CD4-positive, alpha-beta T cell treated with Interleukin-17A for 4 hours (primary cell): ENCODE data around the gene TMPRSS13.
A peak's percentile ranks its signal among the peaks of the same experiment; 100 is the strongest.

Experiments
- DNase-seq: peaks from one replicate; pipeline ENCODE4 v3.0.0-alpha.2; 2020; ENCODE audit warnings: mixed read lengths

The TMPRSS13 gene

GRCh38 chr11:117884994-117885393, 44.2 kb downstream of the TMPRSS13 start:
- no peak for DNase-seq

- DNase-seq = no peak
Observed at GRCh38 chr11:117883063-117883462, 46.1 kb downstream of the TMPRSS13 start.

- no peak for DNase-seq
Observed at GRCh38 chr11:117882311-117882905, 46.8 kb downstream of the TMPRSS13 start.

GRCh38 chr11:117881217-117881616, 48.0 kb downstream of the TMPRSS13 start:
- DNase-seq = no peak

- no peak for DNase-seq
Observed at GRCh38 chr11:117879516-117880480, 49.4 kb downstream of the TMPRSS13 start.

- no peak for DNase-seq
Observed at GRCh38 chr11:117878939-117879475, 50.2 kb downstream of the TMPRSS13 start.

- no peak for DNase-seq
Observed at GRCh38 chr11:117878314-117878938, 50.8 kb downstream of the TMPRSS13 start.

- no peak for DNase-seq
Observed at GRCh38 chr11:117877120-117877784, 52.0 kb downstream of the TMPRSS13 start.

GRCh38 chr11:117876341-117877119, 52.7 kb downstream of the TMPRSS13 start, which contains the start of gene FXYD6:
FXYD6 (minus strand) TSS chr11:117876658; CDS start chr11:117842776, 33,882 bp downstream.
- peak; percentile 12 for DNase-seq

- peak; percentile 13 for DNase-seq
Observed at GRCh38 chr11:117876059-117876340, 53.2 kb downstream of the TMPRSS13 start.

GRCh38 chr11:117875382-117876058, 53.7 kb downstream of the TMPRSS13 start:
- peak; percentile 59 for DNase-seq

GRCh38 chr11:117874910-117875381, 54.3 kb downstream of the TMPRSS13 start:
- no peak for DNase-seq

GRCh38 chr11:117874253-117874909, 54.8 kb downstream of the TMPRSS13 start:
- no peak for DNase-seq

- no peak for DNase-seq
Observed at GRCh38 chr11:117873828-117874125, 55.4 kb downstream of the TMPRSS13 start.

GRCh38 chr11:117872975-117873827, 56.0 kb downstream of the TMPRSS13 start:
- DNase-seq = no peak

- no peak for DNase-seq
Observed at GRCh38 chr11:117872420-117872961, 56.7 kb downstream of the TMPRSS13 start.

- DNase-seq = no peak
Observed at GRCh38 chr11:117871784-117872183, 57.4 kb downstream of the TMPRSS13 start.

GRCh38 chr11:117871160-117871559, 58.0 kb downstream of the TMPRSS13 start:
- DNase-seq = no peak

- DNase-seq = no peak
Observed at GRCh38 chr11:117870103-117870952, 58.9 kb downstream of the TMPRSS13 start.
